Bronchial epithelial cell (primary cell): ENCODE measurements around the gene EVX2. TPM values are rescaled to one million over a fixed set of nuclear protein-coding genes. Genes with fewer than 3 reads are reported as not detected.
A peak's percentile ranks its signal among the peaks of the same experiment; 100 is the strongest.

Source experiments
- DNase-seq: peaks from one replicate; pipeline ENCODE4 v3.0.0-alpha.2; 2010; ENCODE audit warnings: low read depth
- FAIRE-seq: peaks from 2 replicates; lab custom pipeline; 2011; peaks lifted over from hg19 to GRCh38; lab: Jason Lieb, UNC
- H3K27me3 ChIP-seq: 2 replicates; pipeline ENCODE4 v1.5.1; 2011; ENCODE audit warnings: low read length; ENCODE audit not compliant: control insufficient read depth, insufficient read depth
- H3K36me3 ChIP-seq: 2 replicates; pipeline ENCODE4 v1.5.1; 2011; ENCODE audit warnings: low read length; ENCODE audit not compliant: control insufficient read depth, insufficient read depth
- H3K4me3 ChIP-seq: 2 replicates; pipeline ENCODE4 v1.5.1; 2011; ENCODE audit warnings: mild to moderate bottlenecking, low read depth, low read length, control low read depth
- total RNA-seq: library from RNA; depleted of rRNA; stranded (reverse); fragments of >200 nt; gene quantifications from 2 replicates; pipeline ENCODE4 v1.2.1, GENCODE V29; 2014
- TF ChIP-seq, protein P1 (sequence below): IDR thresholded peaks from 2 replicates; pipeline ENCODE4 v1.5.1; 2011; ENCODE audit warnings: mild to moderate bottlenecking, moderate library complexity, low read length, control low read depth, inconsistent platforms; ENCODE audit not compliant: insufficient read depth, severe bottlenecking

The EVX2 gene
- total RNA-seq, 1 donor from 2014 or later: not detected

DNA sequence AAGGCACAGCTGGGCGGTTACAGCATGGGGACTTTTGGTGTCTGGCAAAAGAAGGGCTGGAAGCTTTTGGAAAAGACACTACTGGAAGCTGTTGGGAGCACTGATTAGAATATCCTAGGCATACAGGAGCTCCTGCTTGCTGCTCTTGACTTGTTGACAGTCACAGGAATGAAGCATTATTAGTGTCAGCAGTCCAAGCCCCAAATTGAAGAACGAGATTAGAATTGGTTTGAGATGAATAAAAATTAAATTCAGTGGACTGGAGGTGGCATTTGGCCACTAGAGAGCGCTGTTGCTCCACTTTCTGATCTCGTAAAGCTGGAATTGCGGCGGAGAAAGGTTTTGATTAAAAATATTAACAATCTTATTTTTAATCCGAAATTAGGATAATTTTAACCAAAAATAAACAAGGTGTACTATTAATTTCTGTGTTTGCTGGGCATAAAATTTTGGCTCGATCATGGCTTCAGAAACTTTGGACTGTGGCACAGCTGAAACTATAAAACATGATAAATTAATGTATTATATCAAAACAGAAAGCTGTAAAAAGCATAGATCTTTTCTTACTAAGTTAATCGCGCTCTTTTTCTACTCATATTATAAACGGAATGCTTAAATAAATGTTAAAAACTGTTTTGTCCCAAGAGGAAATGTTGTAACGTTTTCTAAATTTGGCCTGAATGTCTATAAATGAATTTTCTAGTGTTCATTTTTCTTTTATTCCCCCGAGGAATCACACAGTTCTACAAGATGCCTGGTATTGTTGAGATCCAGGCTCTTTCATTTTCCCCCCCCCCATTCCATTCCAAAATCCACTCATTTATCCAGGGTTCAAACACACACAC is 43.4 kb upstream of the EVX2 start:
- DNase-seq (peak; percentile 43), FAIRE-seq (no peak)
- H3K4me3 ChIP-seq: no peak overlapping the region
- TF ChIP-seq, protein P1, sequence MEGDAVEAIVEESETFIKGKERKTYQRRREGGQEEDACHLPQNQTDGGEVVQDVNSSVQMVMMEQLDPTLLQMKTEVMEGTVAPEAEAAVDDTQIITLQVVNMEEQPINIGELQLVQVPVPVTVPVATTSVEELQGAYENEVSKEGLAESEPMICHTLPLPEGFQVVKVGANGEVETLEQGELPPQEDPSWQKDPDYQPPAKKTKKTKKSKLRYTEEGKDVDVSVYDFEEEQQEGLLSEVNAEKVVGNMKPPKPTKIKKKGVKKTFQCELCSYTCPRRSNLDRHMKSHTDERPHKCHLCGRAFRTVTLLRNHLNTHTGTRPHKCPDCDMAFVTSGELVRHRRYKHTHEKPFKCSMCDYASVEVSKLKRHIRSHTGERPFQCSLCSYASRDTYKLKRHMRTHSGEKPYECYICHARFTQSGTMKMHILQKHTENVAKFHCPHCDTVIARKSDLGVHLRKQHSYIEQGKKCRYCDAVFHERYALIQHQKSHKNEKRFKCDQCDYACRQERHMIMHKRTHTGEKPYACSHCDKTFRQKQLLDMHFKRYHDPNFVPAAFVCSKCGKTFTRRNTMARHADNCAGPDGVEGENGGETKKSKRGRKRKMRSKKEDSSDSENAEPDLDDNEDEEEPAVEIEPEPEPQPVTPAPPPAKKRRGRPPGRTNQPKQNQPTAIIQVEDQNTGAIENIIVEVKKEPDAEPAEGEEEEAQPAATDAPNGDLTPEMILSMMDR: peak; percentile 59
- peaks cover 70% of the 10 kb centered on the region for H3K27me3 ChIP-seq
- H3K36me3 ChIP-seq: no peaks in the 10 kb centered on the region

DNA sequence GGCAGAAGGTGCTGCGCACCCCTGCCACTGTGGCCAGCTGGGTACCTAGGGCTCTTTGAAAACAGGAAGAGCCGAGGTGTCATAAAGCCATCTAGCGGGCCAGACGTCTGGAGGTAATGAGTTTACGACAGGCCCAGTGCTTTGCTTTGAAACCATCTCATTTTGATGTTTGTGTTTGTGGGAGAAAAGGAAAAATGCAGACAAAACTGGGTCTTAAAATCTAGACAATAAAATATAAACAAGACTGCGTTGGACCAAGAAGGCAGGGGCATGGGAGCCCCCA is 42.0 kb upstream of the EVX2 start:
- Histone ChIP-seq H3K4me3 (no peak overlapping the region), H3K36me3 (no peaks in the 10 kb centered on the region), H3K27me3 (peaks cover 70% of the 10 kb centered on the region)
- DNase-seq: no peak
- TF ChIP-seq, protein P1: no peak
- no peak for FAIRE-seq

GRCh38 chr2:176124947-176125771 is 41.4 kb upstream of the EVX2 start:
- no peak overlapping the region for H3K4me3 ChIP-seq
- DNase-seq (no peak), FAIRE-seq (no peak)
- H3K27me3 ChIP-seq: peaks cover 74% of the 10 kb centered on the region
- TF ChIP-seq, protein P1: no peak
- no peaks in the 10 kb centered on the region for H3K36me3 ChIP-seq

DNA sequence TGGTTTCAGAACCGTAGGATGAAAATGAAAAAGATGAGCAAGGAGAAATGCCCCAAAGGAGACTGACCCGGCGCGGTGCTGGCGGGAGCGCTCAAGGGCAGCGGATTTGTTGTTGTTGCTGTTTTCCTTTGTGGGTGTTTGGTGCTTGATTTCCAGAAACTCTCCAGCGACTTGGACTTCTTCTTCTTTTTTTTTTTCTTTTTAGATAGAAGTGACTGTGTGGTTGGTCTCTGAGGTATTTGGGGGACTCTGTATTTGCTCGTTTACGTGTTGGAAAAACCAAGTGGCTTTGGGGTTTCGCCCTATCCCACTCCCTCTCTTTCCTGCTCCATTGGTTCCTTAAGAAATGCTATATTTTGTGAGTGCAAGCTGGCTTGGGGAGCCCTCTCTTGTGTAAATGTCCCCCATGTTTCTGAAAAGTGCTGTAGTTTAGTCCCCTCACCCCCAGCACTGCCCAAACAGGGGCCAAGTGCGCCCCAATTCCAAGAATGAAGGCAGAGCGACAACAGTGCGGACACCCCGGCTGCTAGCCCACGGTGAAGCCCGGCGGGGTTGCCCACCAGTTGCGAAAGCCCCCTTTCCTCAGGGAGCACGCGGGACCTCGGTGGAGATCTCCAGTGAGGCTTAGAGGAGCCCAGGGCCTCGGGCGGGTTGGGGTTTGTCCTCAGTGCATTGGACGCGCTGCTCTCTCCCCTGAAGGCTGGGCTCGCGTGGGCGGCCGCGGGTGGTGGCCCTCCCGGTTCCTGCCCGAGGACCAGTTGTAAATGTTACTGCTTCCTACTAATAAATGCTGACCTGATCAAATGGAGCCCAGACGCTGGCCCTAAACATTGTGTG is 40.6 kb upstream of the EVX2 start:
- DNase-seq: no peak
- no peak overlapping the region for H3K4me3 ChIP-seq
- no peak for FAIRE-seq
- peaks cover 77% of the 10 kb centered on the region for H3K27me3 ChIP-seq
- H3K36me3 ChIP-seq: no peaks in the 10 kb centered on the region
- TF ChIP-seq, protein P1: no peak

DNA sequence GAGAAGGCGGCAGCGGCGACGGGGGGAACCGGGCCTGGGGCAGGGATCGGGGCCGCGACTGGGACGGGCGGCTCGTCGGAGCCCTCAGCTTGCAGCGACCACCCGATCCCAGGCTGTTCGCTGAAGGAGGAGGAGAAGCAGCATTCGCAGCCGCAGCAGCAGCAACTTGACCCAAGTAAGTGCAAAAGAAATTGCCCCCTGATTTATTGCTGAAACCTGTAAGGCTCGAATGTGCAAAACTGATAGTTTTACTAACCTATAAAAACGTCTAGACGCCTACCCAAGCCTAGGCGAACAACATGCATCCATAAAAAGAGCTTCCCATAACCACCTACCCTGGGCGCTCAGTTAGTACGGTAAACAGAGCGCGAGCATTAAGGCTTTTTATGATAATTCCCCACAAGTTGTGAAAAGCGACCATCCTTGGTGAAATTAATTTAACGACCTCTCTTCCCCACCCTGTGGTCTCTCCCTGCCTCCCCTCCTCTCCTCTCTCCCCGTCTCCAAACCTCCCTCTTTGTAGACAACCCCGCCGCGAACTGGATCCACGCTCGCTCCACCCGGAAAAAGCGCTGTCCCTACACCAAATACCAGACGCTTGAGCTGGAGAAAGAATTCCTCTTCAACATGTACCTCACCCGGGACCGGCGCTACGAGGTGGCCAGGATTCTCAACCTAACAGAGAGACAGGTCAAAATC is 39.8 kb upstream of the EVX2 start:
- peaks cover 74% of the 10 kb centered on the region for H3K27me3 ChIP-seq
- FAIRE-seq: no peak
- H3K36me3 ChIP-seq: no peaks in the 10 kb centered on the region
- TF ChIP-seq, protein P1: no peak
- H3K4me3 ChIP-seq: no peak overlapping the region
- no peak for DNase-seq
